Gastrocnemius medialis (tissue), 4 donors: ENCODE results near the gene RWDD3. TPM values are rescaled to one million over a fixed set of nuclear protein-coding genes. Genes with fewer than 3 reads are reported as not detected.

Experiments used
- ATAC-seq, 2 donors: fragments of 150-250 bp; one replicate each; pipeline ENCODE4 v1.9.1; 2016
- DNase-seq, 2 donors: peaks; one replicate each; pipeline ENCODE4 v3.0.0-alpha.2; 2019
- H3K27ac ChIP-seq, 4 donors: fragments of 200-600 bp; sonication (generic); 1 replicate in 1 of 4; 2 replicates in 3 of 4; pipeline ENCODE4 v1.5.1; 2016 to 2018; ENCODE audit warnings: mild to moderate bottlenecking in 2 of 4, moderate library complexity in 1 of 4
- H3K27me3 ChIP-seq, 3 donors: fragments of 200-600 bp; sonication (generic) in 2 of 3; 1 replicate in 1 of 3; 2 replicates in 2 of 3; pipeline versions ENCODE4 v1.5.1 to v1.6.0; 2016 to 2019; ENCODE audit warnings: mild to moderate bottlenecking in 1 of 3, moderate library complexity in 1 of 3
- H3K36me3 ChIP-seq, 2 donors: fragments of 200-600 bp; sonication (generic) in 1 of 2; one replicate each; pipeline ENCODE4 v1.5.1; 2017 to 2018
- H3K4me1 ChIP-seq, 2 donors: fragments of 200-600 bp; sonication (generic) in 1 of 2; one replicate each; pipeline ENCODE4 v1.5.1; 2016 to 2017; ENCODE audit warnings: mild to moderate bottlenecking in 2 of 2
- H3K4me3 ChIP-seq, 4 donors: fragments of 200-600 bp; sonication (generic) in 3 of 4; 1 replicate in 1 of 4; 2 replicates in 3 of 4; pipeline ENCODE4 v1.5.1; 2016 to 2019; ENCODE audit warnings: mild to moderate bottlenecking in 2 of 4
- H3K9me3 ChIP-seq, 3 donors: fragments of 200-600 bp; sonication (generic) in 2 of 3; 1 replicate in 1 of 3; 2 replicates in 2 of 3; pipeline ENCODE4 v1.5.1; 2016 to 2019
- POLR2A ChIP-seq, 2 donors: fragments of 450-650 bp; IDR thresholded peaks; one replicate each; pipeline ENCODE4 v1.6.1; 2017; ENCODE audit warnings: antibody characterized with exemption in 2 of 2, mild to moderate bottlenecking in 2 of 2, moderate library complexity in 2 of 2
- in situ Hi-C, 4 donors: fragments of 200-750 bp; cut with MboI; loops; one replicate each; pipeline versions ENCODE4 v1.15.0 to v1.8.0; 2017; ENCODE audit warnings: low sequenced_read_pairs in 4 of 4
- intact Hi-C: fragments of 100-400 bp; cut with DNase I; formaldehyde crosslinking; loops from one replicate; pipeline ENCODE4 v1.15.1; 2023; ENCODE audit warnings: low total_unique reads
- total RNA-seq, 4 donors: library from RNA; depleted of rRNA; stranded (reverse); fragments of >200 nt; gene quantifications; one replicate each; pipeline versions ENCODE4 v1.1.0 to v1.2.3, GENCODE V29; 2016
- TF ChIP-seq, protein P1 (sequence below), 5 experiments: fragments of 450-650 bp in 3 of 5; fragments of 200-600 bp in 2 of 5; sonication (generic) in 2 of 5; IDR thresholded peaks in 4 of 5; conservative IDR thresholded peaks in 1 of 5; 1 replicate in 4 of 5; 2 replicates in 1 of 5; pipeline ENCODE4 v1.5.1; 2016 to 2019; ENCODE audit warnings: antibody characterized with exemption in 5 of 5, mild to moderate bottlenecking in 3 of 5, moderate library complexity in 3 of 5

Gene RWDD3
- total RNA-seq, 4 donors from 2014 or later, result 3.2 to 12.7 (median 6.6) TPM

DNA sequence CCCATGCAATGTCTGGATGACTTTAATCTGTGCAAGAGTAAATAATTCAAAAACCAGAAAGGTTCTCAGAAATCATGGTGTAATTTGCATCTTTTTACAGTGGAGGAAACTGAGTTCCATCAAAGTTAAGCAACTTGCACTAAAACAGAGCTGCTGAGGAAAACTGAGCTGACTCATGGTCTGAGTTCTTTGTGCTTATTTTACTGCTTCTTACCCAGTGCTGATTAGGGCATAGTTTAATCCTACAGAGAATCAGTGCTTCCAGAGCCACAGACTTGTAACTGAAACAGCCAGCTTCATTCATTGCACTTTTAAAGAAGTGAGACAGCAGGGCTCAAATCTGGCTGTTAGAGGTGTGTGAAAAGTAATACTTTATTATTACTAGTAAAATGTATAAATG lies 10.9 kb upstream of the RWDD3 start:
- TF ChIP-seq POLR2A (IDR thresholded peaks at IDR 0.05), result no peak
- TF ChIP-seq, protein P1, sequence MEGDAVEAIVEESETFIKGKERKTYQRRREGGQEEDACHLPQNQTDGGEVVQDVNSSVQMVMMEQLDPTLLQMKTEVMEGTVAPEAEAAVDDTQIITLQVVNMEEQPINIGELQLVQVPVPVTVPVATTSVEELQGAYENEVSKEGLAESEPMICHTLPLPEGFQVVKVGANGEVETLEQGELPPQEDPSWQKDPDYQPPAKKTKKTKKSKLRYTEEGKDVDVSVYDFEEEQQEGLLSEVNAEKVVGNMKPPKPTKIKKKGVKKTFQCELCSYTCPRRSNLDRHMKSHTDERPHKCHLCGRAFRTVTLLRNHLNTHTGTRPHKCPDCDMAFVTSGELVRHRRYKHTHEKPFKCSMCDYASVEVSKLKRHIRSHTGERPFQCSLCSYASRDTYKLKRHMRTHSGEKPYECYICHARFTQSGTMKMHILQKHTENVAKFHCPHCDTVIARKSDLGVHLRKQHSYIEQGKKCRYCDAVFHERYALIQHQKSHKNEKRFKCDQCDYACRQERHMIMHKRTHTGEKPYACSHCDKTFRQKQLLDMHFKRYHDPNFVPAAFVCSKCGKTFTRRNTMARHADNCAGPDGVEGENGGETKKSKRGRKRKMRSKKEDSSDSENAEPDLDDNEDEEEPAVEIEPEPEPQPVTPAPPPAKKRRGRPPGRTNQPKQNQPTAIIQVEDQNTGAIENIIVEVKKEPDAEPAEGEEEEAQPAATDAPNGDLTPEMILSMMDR (IDR thresholded peaks at IDR 0.05 in 4 of 5, conservative IDR thresholded peaks at IDR 0.05 in 1 of 5), result no peak
- intact Hi-C loops, result no loop called here
- H3K27ac ChIP-seq, result no peak overlapping the region
- in situ Hi-C loops, result no loop called here
- H3K4me3 ChIP-seq, result no peak overlapping the region
- no peaks in the 10 kb centered on the region for H3K36me3 ChIP-seq
- peaks cover 0 to 3% of the 10 kb centered on the region in 2 donors for H3K4me1 ChIP-seq
- ATAC-seq, result no peak
- no peaks in the 10 kb centered on the region for H3K9me3 ChIP-seq
- DNase-seq, result no peak
- no peaks in the 10 kb centered on the region for H3K27me3 ChIP-seq

DNA sequence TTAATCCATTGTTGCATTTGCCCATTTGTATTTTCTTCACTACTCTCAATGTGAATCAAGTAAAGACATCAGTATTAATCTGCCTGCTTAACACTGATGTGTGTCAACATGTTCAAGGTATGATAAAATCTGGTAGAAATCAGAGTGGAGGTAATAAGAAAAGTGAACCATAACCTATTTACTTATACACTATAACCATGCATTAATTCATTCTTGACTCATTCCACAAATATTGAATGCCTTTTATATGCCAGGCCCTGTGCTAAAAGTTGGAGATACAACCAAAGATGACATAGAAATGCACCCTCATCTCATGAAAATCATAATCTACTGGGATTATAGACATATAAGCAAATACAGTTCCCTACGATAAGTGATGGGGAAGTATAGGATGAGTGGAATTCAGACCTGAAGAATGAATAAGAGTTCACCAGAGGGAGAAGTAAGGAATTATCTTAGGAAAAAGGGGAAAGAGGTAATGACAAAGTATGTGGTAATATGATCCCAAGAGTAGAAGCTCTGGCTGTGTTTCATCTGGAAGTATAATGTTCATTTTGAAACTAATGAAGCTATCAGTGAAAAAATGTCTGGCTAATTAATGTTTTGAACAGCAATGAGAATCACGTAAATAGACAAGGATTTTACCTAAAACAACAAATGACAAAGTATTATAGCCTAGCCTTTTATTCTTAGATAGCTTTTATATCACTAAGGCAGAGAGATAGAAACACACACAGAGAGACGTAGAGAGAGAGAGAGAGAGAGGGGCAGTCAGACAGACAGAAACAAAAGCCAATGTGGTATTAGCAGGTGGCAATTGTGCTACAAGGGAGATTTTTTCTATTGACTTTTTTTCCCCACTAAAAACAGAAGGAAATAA lies 7.0 kb upstream of the RWDD3 start:
- peak overlapping the region in 1 of 4 donors; percentile 29 for H3K27ac ChIP-seq
- intact Hi-C loops (no loop called here), in situ Hi-C loops (loop anchor here (5.0 to 25.0 kb wide), 2 partner anchors 145 to 365 kb away; no protein-coding TSS in a partner anchor)
- no peak for TF ChIP-seq POLR2A (IDR thresholded peaks at IDR 0.05)
- TF ChIP-seq, protein P1 (IDR thresholded peaks at IDR 0.05 in 4 of 5, conservative IDR thresholded peaks at IDR 0.05 in 1 of 5), result no peak
- H3K4me3 ChIP-seq, result no peak overlapping the region
- no peak for ATAC-seq
- H3K36me3 ChIP-seq, result no peaks in the 10 kb centered on the region
- no peaks in the 10 kb centered on the region for H3K9me3 ChIP-seq
- H3K27me3 ChIP-seq, result no peaks in the 10 kb centered on the region
- peaks cover 0 to 3% of the 10 kb centered on the region in 2 donors for H3K4me1 ChIP-seq
- DNase-seq, result no peak

DNA sequence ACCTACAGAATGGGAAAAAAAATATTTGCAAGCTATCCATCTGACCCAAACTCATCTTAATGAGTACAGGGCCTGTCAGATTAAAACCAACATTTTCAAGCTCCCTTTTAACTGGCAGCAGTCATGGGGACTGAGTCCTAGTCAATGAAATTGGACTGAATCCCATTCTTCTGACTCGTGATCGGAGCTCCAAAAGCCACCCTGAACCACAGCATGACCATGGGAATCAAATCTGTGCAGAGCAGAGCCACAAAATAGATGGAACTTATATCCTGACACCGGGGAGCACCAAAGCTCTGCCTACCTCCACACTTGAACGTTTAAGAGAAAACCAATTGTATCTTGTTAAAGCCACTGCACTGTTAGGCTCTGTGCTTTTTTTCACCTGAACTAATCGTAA lies 5.0 kb upstream of the RWDD3 start:
- ATAC-seq (no peak), DNase-seq (no peak)
- TF ChIP-seq, protein P1 (IDR thresholded peaks at IDR 0.05 in 4 of 5, conservative IDR thresholded peaks at IDR 0.05 in 1 of 5), result no peak
- no peak for TF ChIP-seq POLR2A (IDR thresholded peaks at IDR 0.05)
- intact Hi-C loops (no loop called here), in situ Hi-C loops (loop anchor here (5.0 to 25.0 kb wide), 2 partner anchors 147 to 367 kb away; no protein-coding TSS in a partner anchor)
- Histone ChIP-seq H3K27me3 (no peaks in the 10 kb centered on the region), H3K27ac (no peak overlapping the region), H3K4me1 (peaks cover 3 to 13% of the 10 kb centered on the region in 2 donors), H3K36me3 (no peaks in the 10 kb centered on the region), H3K9me3 (no peaks in the 10 kb centered on the region), H3K4me3 (no peak overlapping the region)

DNA sequence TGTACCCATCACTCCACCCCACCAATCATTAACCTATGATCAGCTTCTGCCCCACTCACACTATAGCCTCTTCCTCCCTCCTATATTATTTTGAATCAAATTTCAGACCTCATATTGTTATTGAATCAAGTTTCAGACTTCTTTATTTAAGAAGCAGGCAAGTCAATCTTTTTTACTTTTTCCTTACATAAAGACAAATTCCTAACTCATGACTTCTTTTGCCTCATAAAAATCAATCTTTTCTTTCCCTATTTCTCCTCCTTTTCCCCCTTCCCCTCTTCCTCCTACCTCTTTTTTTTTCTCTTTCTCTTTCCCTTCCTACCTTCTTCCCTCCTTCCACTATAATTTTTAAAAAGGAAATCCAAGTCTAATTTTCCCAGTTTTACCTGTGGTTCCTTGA lies 4.3 kb upstream of the RWDD3 start:
- Histone ChIP-seq H3K27ac (no peak overlapping the region), H3K4me1 (peaks cover 3 to 13% of the 10 kb centered on the region in 2 donors), H3K27me3 (no peaks in the 10 kb centered on the region), H3K36me3 (no peaks in the 10 kb centered on the region), H3K9me3 (no peaks in the 10 kb centered on the region), H3K4me3 (no peak overlapping the region)
- no peak for DNase-seq
- intact Hi-C loops (loop anchor here (5.0 kb wide), 1 partner anchor 377 kb away; no protein-coding TSS in a partner anchor), in situ Hi-C loops (loop anchor here (5.0 to 25.0 kb wide), 4 partner anchors 142 to 367 kb away; no protein-coding TSS in a partner anchor)
- no peak for ATAC-seq
- TF ChIP-seq POLR2A (IDR thresholded peaks at IDR 0.05), result no peak
- TF ChIP-seq, protein P1 (IDR thresholded peaks at IDR 0.05 in 4 of 5, conservative IDR thresholded peaks at IDR 0.05 in 1 of 5), result no peak
